ENCODE data around the gene GLI1. TPM values are rescaled to one million over a fixed set of nuclear protein-coding genes. Genes with fewer than 3 reads are reported as not detected.

The GLI1 gene
- total RNA-seq, 1 experiment from 2014 or later = 0.54 TPM

- Mint-ChIP-seq H3K36me3 (ENCODE audit: insufficient read depth, unreplicated experiment) (peaks cover 29% of the 10 kb centered on the region), H3K9me3 (ENCODE audit: low read depth, unreplicated experiment) (no peaks in the 10 kb centered on the region), H3K27me3 (ENCODE audit: unreplicated experiment) (peaks cover 30% of the 10 kb centered on the region), H3K4me3 (ENCODE audit: low read depth, unreplicated experiment) (no peak overlapping the region), H3K27ac (ENCODE audit: unreplicated experiment) (peak overlapping the region; percentile 96), H3K4me1 (ENCODE audit: low read depth, unreplicated experiment) (peaks cover 46% of the 10 kb centered on the region)
- no peak for TF ChIP-seq CTCF (IDR thresholded peaks at IDR 0.05; ENCODE audit: unreplicated experiment)
- intact Hi-C loops (cut with micrococcal nuclease; ENCODE audit: unreplicated experiment) = loop anchor here (5.0 to 10.0 kb wide), 2 partner anchors 168 to 245 kb away; no protein-coding TSS in a partner anchor
- CTCF ChIA-PET = no interaction called here
- no TSS peak for BruUV-seq (replicated peaks)
- DNase-seq = no peak
Observed at GRCh38 chr12:57456737-57457490, 2.7 kb upstream of the GLI1 start.

- Mint-ChIP-seq H3K4me1 (ENCODE audit: low read depth, unreplicated experiment) (peaks cover 56% of the 10 kb centered on the region), H3K9me3 (ENCODE audit: low read depth, unreplicated experiment) (no peaks in the 10 kb centered on the region), H3K4me3 (ENCODE audit: low read depth, unreplicated experiment) (peak overlapping the region; percentile 74), H3K27me3 (ENCODE audit: unreplicated experiment) (peaks cover 41% of the 10 kb centered on the region), H3K27ac (ENCODE audit: unreplicated experiment) (peak overlapping the region; percentile 96), H3K36me3 (ENCODE audit: insufficient read depth, unreplicated experiment) (peaks cover 35% of the 10 kb centered on the region)
- TF ChIP-seq CTCF (IDR thresholded peaks at IDR 0.05; ENCODE audit: unreplicated experiment) = no peak
- intact Hi-C loops (cut with micrococcal nuclease; ENCODE audit: unreplicated experiment) = loop anchor here (5.0 to 10.0 kb wide), 2 partner anchors 166 to 246 kb away; no protein-coding TSS in a partner anchor
- TSS peak; percentile 95 for BruUV-seq (replicated peaks)
- CTCF ChIA-PET = interaction anchor here (0.9 to 3.6 kb wide), 12 partner anchors 8 to 245 kb away, joined by 3 to 13 read pairs (median 5); partner anchors contain the start of genes MARS1 and SHMT2
- DNase-seq = no peak
Observed at GRCh38 chr12:57458665-57459054, 925 bp upstream of the GLI1 start.

GRCh38 chr12:57459055-57459749 is 383 bp upstream of the GLI1 start:
- intact Hi-C loops (cut with micrococcal nuclease; ENCODE audit: unreplicated experiment) = loop anchor here (5.0 to 10.0 kb wide), 2 partner anchors 166 to 247 kb away; no protein-coding TSS in a partner anchor
- no TSS peak for BruUV-seq (replicated peaks)
- peak; percentile 95 for TF ChIP-seq CTCF (IDR thresholded peaks at IDR 0.05; ENCODE audit: unreplicated experiment)
- peak overlapping the region; percentile 96 for H3K27ac Mint-ChIP-seq (ENCODE audit: unreplicated experiment)
- H3K36me3 Mint-ChIP-seq (ENCODE audit: insufficient read depth, unreplicated experiment) = peaks cover 35% of the 10 kb centered on the region
- peak; percentile 96 for DNase-seq
- H3K4me1 Mint-ChIP-seq (ENCODE audit: low read depth, unreplicated experiment) = peaks cover 56% of the 10 kb centered on the region
- H3K27me3 Mint-ChIP-seq (ENCODE audit: unreplicated experiment) = peaks cover 46% of the 10 kb centered on the region
- peak overlapping the region; percentile 74 for H3K4me3 Mint-ChIP-seq (ENCODE audit: low read depth, unreplicated experiment)
- CTCF ChIA-PET = interaction anchor here (0.9 to 3.6 kb wide), 11 partner anchors 9 to 246 kb away, joined by 3 to 13 read pairs (median 5); partner anchors contain the start of gene MARS1
- no peaks in the 10 kb centered on the region for H3K9me3 Mint-ChIP-seq (ENCODE audit: low read depth, unreplicated experiment)

- CTCF ChIA-PET = interaction anchor here (0.9 to 3.6 kb wide), 3 partner anchors 11 to 152 kb away, joined by 9 to 13 read pairs (median 11); no protein-coding TSS in a partner anchor
- H3K27ac Mint-ChIP-seq (ENCODE audit: unreplicated experiment) = no peak overlapping the region
- intact Hi-C loops (cut with micrococcal nuclease; ENCODE audit: unreplicated experiment) = no loop called here
- H3K36me3 Mint-ChIP-seq (ENCODE audit: insufficient read depth, unreplicated experiment) = peaks cover 35% of the 10 kb centered on the region
- TF ChIP-seq CTCF (IDR thresholded peaks at IDR 0.05; ENCODE audit: unreplicated experiment) = no peak
- peaks cover 58% of the 10 kb centered on the region for H3K27me3 Mint-ChIP-seq (ENCODE audit: unreplicated experiment)
- BruUV-seq (replicated peaks) = no TSS peak
- DNase-seq = no peak
- peak overlapping the region; percentile 74 for H3K4me3 Mint-ChIP-seq (ENCODE audit: low read depth, unreplicated experiment)
- peaks cover 52% of the 10 kb centered on the region for H3K4me1 Mint-ChIP-seq (ENCODE audit: low read depth, unreplicated experiment)
- no peaks in the 10 kb centered on the region for H3K9me3 Mint-ChIP-seq (ENCODE audit: low read depth, unreplicated experiment)
Observed at GRCh38 chr12:57460468-57460784, 841 bp downstream of the GLI1 start.

Measured in Calu3 (cell line).